ENCODE measurements around the gene CBX3.

GRCh38 chr7:26227987-26228386 is 26.4 kb downstream of the CBX3 start:
- TF ChIP-seq ZNF496 (CRISPR knock-in tag; IDR thresholded peaks at IDR 0.05; ENCODE audit: insufficient replicate concordance), result no peak
- TF ChIP-seq MATR3 (CRISPR knock-in tag; IDR thresholded peaks at IDR 0.05), result no peak
- TF ChIP-seq ZFAT (CRISPR knock-in tag; conservative IDR thresholded peaks at IDR 0.05), result no peak
- TF ChIP-seq, protein P1, sequence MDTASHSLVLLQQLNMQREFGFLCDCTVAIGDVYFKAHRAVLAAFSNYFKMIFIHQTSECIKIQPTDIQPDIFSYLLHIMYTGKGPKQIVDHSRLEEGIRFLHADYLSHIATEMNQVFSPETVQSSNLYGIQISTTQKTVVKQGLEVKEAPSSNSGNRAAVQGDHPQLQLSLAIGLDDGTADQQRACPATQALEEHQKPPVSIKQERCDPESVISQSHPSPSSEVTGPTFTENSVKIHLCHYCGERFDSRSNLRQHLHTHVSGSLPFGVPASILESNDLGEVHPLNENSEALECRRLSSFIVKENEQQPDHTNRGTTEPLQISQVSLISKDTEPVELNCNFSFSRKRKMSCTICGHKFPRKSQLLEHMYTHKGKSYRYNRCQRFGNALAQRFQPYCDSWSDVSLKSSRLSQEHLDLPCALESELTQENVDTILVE (CRISPR knock-in tag; IDR thresholded peaks at IDR 0.05), result no peak
- TF ChIP-seq ZNF30 (CRISPR knock-in tag; IDR thresholded peaks at IDR 0.05), result no peak
- no peak for TF ChIP-seq CEBPB (IDR thresholded peaks at IDR 0.05; ENCODE audit: borderline replicate concordance, low read depth, low read length)
- no peak for TF ChIP-seq ZNF841 (CRISPR knock-in tag; IDR thresholded peaks at IDR 0.05; ENCODE audit: borderline replicate concordance)
- TF ChIP-seq FOXJ3 (CRISPR knock-in tag; IDR thresholded peaks at IDR 0.05; ENCODE audit: borderline replicate concordance), result no peak
- no peak for TF ChIP-seq NFIC (IDR thresholded peaks at IDR 0.05; ENCODE audit: low read length)
- no peak for TF ChIP-seq ZSCAN25 (CRISPR knock-in tag; IDR thresholded peaks at IDR 0.05)
- TF ChIP-seq, protein P2, sequence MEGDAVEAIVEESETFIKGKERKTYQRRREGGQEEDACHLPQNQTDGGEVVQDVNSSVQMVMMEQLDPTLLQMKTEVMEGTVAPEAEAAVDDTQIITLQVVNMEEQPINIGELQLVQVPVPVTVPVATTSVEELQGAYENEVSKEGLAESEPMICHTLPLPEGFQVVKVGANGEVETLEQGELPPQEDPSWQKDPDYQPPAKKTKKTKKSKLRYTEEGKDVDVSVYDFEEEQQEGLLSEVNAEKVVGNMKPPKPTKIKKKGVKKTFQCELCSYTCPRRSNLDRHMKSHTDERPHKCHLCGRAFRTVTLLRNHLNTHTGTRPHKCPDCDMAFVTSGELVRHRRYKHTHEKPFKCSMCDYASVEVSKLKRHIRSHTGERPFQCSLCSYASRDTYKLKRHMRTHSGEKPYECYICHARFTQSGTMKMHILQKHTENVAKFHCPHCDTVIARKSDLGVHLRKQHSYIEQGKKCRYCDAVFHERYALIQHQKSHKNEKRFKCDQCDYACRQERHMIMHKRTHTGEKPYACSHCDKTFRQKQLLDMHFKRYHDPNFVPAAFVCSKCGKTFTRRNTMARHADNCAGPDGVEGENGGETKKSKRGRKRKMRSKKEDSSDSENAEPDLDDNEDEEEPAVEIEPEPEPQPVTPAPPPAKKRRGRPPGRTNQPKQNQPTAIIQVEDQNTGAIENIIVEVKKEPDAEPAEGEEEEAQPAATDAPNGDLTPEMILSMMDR (CRISPR knock-in tag; IDR thresholded peaks at IDR 0.05), result no peak
- TF ChIP-seq SMAD1 (CRISPR knock-in tag; IDR thresholded peaks at IDR 0.05; ENCODE audit: borderline replicate concordance, low read depth), result no peak

All from HepG2 (cell line).